SHP77 treated with DMSO at 0.1 percent for 48 hours (cell line): ENCODE data around the gene FERMT2.

Experiments used
- DNase-seq: peaks from one replicate; lab custom pipeline; 2025; lab: John Stamatoyannopoulos, UW

The FERMT2 gene

GRCh38 chr14:52821805-52822250 is 129.0 kb downstream of the FERMT2 start:
- DNase-seq = no peak

- DNase-seq = no peak
These were observed 142.7 kb downstream of the FERMT2 start for GRCh38 chr14:52808101-52808500.
